Upper lobe of left lung (tissue), 6 donors: Measurements from ENCODE around the gene PRDM11. TPM values are rescaled to one million over a fixed set of nuclear protein-coding genes. Genes with fewer than 3 reads are reported as not detected.

ENCODE experiments used
- ATAC-seq, 2 donors: fragments of 200-7000 bp; cut with Tn5 transposase; one replicate each; pipeline ENCODE4 v1.9.1; 2022; ENCODE audit warnings: mild to moderate bottlenecking in 2 of 2, moderate library complexity in 2 of 2; ENCODE audit not compliant: low FRiP score in 2 of 2
- DNase-seq, 2 donors: peaks; one replicate each; pipeline ENCODE4 v3.0.0-alpha.2; 2019 to 2020
- H3K27ac ChIP-seq, 4 donors: fragments of 200-600 bp; sonication (generic); one replicate each; pipeline ENCODE4 v1.5.1; 2016 to 2019
- H3K27me3 ChIP-seq, 4 donors: fragments of 200-600 bp; sonication (generic); one replicate each; pipeline ENCODE4 v1.5.1; 2017 to 2019
- H3K36me3 ChIP-seq, 4 donors: fragments of 200-600 bp; sonication (generic); one replicate each; pipeline ENCODE4 v1.5.1; 2016 to 2019
- H3K4me1 ChIP-seq, 4 donors: fragments of 200-600 bp; sonication (generic); one replicate each; pipeline ENCODE4 v1.5.1; 2018 to 2019
- H3K4me3 ChIP-seq, 4 donors: fragments of 200-600 bp; sonication (generic); one replicate each; pipeline ENCODE4 v1.5.1; 2017 to 2019; ENCODE audit warnings: mild to moderate bottlenecking in 2 of 4, moderate library complexity in 1 of 4
- H3K9me3 ChIP-seq, 4 donors: fragments of 200-600 bp; sonication (generic); one replicate each; pipeline ENCODE4 v1.5.1; 2018 to 2019
- EP300 ChIP-seq, 4 donors: sonication (generic); formaldehyde crosslinking; IDR thresholded peaks; one replicate each; pipeline ENCODE4 v1.5.1; 2017; ENCODE audit warnings: antibody characterized with exemption in 4 of 4, control low read depth in 2 of 4
- POLR2A ChIP-seq, 4 donors: fragments of 450-650 bp; IDR thresholded peaks; one replicate each; pipeline ENCODE4 v1.5.1; 2016 to 2017; ENCODE audit warnings: antibody characterized with exemption in 4 of 4, mild to moderate bottlenecking in 2 of 4
- POLR2AphosphoS5 ChIP-seq, 2 donors: sonication (generic); formaldehyde crosslinking; IDR thresholded peaks; one replicate each; pipeline ENCODE4 v1.5.1; 2017; ENCODE audit warnings: antibody characterized with exemption in 2 of 2
- WGBS, 2 donors: methylation state at CpG; one replicate each; pipeline ENCODE4 v1.1.5; 2017 to 2018; 5-methylcytosine and 5-hydroxymethylcytosine counted together
- total RNA-seq, 6 donors: library from RNA; depleted of rRNA in 4 of 6; stranded (reverse); fragments of >200 nt in 4 of 6; gene quantifications; one replicate each; pipeline versions ENCODE4 v1.1.0 to v1.2.1, GENCODE V29; 2016 to 2021
- TF ChIP-seq, protein P1 (sequence below), 6 experiments: fragments of 450-650 bp in 4 of 6; fragments of 200-600 bp in 2 of 6; sonication (generic) in 2 of 6; IDR thresholded peaks; one replicate each; pipeline ENCODE4 v1.5.1; 2016 to 2019; ENCODE audit warnings: antibody characterized with exemption in 6 of 6
- donor health status: DM: no; HTN: no; CAD: no; lungs with moderate emphysema.
- donor health status: DM: no; HTN: yes; CAD: no; lungs with severe emphysema.

PRDM11 gene
- total RNA-seq, 6 donors from 2014 or later = 12.7 to 21.1 (median 16.0) TPM

DNA sequence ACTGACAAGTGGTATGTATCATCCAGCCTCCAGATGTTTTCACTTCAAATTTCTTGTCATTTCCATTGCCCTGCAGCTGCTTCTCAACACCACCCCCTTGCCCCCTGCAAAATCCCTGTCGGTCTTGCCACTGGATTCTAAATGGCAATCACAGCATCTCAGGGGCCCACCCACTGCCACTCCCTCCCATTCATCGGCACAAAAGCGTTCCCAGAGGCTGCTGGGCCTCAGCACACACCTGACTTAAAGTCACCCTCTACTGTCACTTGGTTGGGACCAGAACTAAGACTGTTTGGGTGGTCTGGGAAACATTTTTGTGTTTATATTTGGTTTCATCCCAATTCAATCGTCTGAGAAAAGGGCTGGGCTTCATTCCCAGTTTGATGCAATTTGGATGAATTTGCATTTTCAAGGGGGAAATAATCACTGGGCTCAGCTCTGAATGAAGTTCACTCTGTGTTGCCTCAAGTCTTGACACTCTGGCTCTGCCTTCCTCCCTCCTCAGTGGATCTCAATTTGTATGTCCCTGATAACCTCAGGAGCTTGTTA, 112.6 kb downstream of the PRDM11 start:
- Histone ChIP-seq H3K9me3 (no peaks in the 10 kb centered on the region), H3K4me1 (no peaks in the 10 kb centered on the region), H3K27me3 (no peaks in the 10 kb centered on the region), H3K27ac (no peak overlapping the region), H3K4me3 (no peak overlapping the region), H3K36me3 (no peaks in the 10 kb centered on the region)
- 44 to 50% methylated on average over 4 of the region's 4 CpGs for WGBS, 2 donors
- no peak for ATAC-seq
- DNase-seq = no peak
- no peak for TF ChIP-seq POLR2A (IDR thresholded peaks at IDR 0.05)
- TF ChIP-seq EP300 (IDR thresholded peaks at IDR 0.05) = no peak
- TF ChIP-seq POLR2AphosphoS5 (IDR thresholded peaks at IDR 0.05) = no peak
- TF ChIP-seq, protein P1, sequence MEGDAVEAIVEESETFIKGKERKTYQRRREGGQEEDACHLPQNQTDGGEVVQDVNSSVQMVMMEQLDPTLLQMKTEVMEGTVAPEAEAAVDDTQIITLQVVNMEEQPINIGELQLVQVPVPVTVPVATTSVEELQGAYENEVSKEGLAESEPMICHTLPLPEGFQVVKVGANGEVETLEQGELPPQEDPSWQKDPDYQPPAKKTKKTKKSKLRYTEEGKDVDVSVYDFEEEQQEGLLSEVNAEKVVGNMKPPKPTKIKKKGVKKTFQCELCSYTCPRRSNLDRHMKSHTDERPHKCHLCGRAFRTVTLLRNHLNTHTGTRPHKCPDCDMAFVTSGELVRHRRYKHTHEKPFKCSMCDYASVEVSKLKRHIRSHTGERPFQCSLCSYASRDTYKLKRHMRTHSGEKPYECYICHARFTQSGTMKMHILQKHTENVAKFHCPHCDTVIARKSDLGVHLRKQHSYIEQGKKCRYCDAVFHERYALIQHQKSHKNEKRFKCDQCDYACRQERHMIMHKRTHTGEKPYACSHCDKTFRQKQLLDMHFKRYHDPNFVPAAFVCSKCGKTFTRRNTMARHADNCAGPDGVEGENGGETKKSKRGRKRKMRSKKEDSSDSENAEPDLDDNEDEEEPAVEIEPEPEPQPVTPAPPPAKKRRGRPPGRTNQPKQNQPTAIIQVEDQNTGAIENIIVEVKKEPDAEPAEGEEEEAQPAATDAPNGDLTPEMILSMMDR (IDR thresholded peaks at IDR 0.05) = no peak

DNA sequence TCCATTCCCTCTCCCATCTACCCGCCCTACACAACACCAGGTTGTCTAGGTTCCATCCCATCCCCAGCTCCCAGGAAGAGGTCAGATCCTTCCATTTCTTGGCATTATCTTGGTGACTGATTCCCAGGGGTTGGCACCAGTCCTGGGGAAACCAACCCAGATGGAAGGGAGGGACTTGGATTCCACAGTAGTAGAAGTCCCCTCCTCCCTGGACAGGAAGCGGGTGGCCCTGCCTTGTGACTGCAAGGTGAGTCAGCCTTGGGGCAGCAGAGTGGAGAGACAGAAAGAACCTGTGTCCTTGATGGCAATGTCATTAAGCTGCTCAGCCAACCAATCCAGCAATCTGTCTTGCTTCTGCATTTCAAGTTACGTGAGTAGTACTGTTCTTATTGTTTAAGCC, 113.2 kb downstream of the PRDM11 start:
- no peak overlapping the region for H3K4me3 ChIP-seq
- no peaks in the 10 kb centered on the region for H3K27me3 ChIP-seq
- H3K9me3 ChIP-seq = no peaks in the 10 kb centered on the region
- no peak overlapping the region for H3K27ac ChIP-seq
- no peaks in the 10 kb centered on the region for H3K4me1 ChIP-seq
- TF ChIP-seq EP300 (IDR thresholded peaks at IDR 0.05) (no peak), POLR2AphosphoS5 (IDR thresholded peaks at IDR 0.05) (no peak), POLR2A (IDR thresholded peaks at IDR 0.05) (no peak)
- TF ChIP-seq, protein P1 (IDR thresholded peaks at IDR 0.05) = no peak
- DNase-seq (no peak), ATAC-seq (no peak)
- WGBS, 2 donors = 93 to 97% methylated on average over 3 of the region's 3 CpGs
- no peaks in the 10 kb centered on the region for H3K36me3 ChIP-seq

DNA sequence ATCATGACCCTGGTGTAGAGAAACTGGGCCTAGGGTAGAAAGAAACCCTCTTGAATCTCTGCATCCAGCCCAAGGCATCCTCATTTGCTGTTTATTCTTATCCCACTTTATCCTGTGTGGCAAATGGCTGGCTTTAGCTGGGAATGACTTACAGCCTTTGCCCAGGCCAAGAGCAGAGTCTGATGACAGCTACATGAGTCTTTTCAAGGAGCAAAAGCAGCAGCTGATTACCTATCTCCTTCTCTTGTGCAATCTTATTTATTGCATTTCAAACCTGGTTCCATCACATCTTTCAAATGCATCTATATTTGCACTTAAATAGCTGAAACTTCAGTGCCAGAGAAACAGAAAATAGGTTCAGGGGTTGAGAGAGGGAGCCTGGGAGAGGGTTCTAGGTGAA, 113.6 kb downstream of the PRDM11 start:
- Histone ChIP-seq H3K36me3 (no peaks in the 10 kb centered on the region), H3K4me3 (no peak overlapping the region), H3K9me3 (no peaks in the 10 kb centered on the region), H3K27ac (no peak overlapping the region), H3K27me3 (no peaks in the 10 kb centered on the region), H3K4me1 (no peaks in the 10 kb centered on the region)
- no peak for DNase-seq
- TF ChIP-seq POLR2A (IDR thresholded peaks at IDR 0.05) (no peak), EP300 (IDR thresholded peaks at IDR 0.05) (no peak), POLR2AphosphoS5 (IDR thresholded peaks at IDR 0.05) (no peak)
- TF ChIP-seq, protein P1 (IDR thresholded peaks at IDR 0.05) = no peak
- no peak for ATAC-seq

- no peaks in the 10 kb centered on the region for H3K4me1 ChIP-seq
- ATAC-seq (no peak), DNase-seq (no peak)
- no peak for TF ChIP-seq POLR2AphosphoS5 (IDR thresholded peaks at IDR 0.05)
- TF ChIP-seq, protein P1 (IDR thresholded peaks at IDR 0.05) = no peak
- no peak for TF ChIP-seq POLR2A (IDR thresholded peaks at IDR 0.05)
- TF ChIP-seq EP300 (IDR thresholded peaks at IDR 0.05) = no peak
- H3K4me3 ChIP-seq = no peak overlapping the region
- no peaks in the 10 kb centered on the region for H3K36me3 ChIP-seq
- no peaks in the 10 kb centered on the region for H3K27me3 ChIP-seq
- no peak overlapping the region for H3K27ac ChIP-seq
- H3K9me3 ChIP-seq = no peaks in the 10 kb centered on the region
- WGBS, 2 donors = 80 to 81% methylated on average over 4 of the region's 4 CpGs
These were observed 116.5 kb downstream of the PRDM11 start for GRCh38 chr11:45262900-45263299.

DNA sequence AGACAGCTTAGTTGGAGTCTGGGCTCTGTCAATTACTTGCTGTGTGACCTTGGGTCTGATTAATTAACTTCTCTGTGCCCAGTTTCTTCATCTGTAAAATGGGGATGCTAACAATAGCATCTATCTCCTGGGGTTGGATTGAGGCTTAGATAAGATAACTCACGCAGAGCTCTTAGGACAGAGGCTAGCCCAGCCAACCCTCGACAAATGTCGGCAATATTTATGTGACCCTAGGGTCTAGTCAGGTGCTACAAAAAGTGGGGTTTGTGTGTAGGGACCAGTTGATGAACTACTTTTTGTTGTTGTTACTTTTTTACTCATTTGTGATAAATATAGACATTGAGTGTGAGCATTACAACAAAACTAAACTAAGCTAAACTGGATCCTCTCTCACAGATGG, 117.3 kb downstream of the PRDM11 start:
- Histone ChIP-seq H3K36me3 (no peaks in the 10 kb centered on the region), H3K27ac (no peak overlapping the region), H3K9me3 (no peaks in the 10 kb centered on the region), H3K4me1 (no peaks in the 10 kb centered on the region), H3K4me3 (no peak overlapping the region), H3K27me3 (no peaks in the 10 kb centered on the region)
- no peak for DNase-seq
- no peak for ATAC-seq
- no peak for TF ChIP-seq POLR2A (IDR thresholded peaks at IDR 0.05)
- no peak for TF ChIP-seq POLR2AphosphoS5 (IDR thresholded peaks at IDR 0.05)
- TF ChIP-seq, protein P1 (IDR thresholded peaks at IDR 0.05) = no peak
- TF ChIP-seq EP300 (IDR thresholded peaks at IDR 0.05) = no peak
- 97 to 98% methylated on average over 3 of the region's 3 CpGs for WGBS, 2 donors
